CMK (cell line): Measurements from ENCODE around the gene SCAF4.
A peak's percentile ranks its signal among the peaks of the same experiment; 100 is the strongest.
"Not testable (repeated sequence)": the region's sequence is repeated elsewhere in the genome, so short reads cannot be mapped to it uniquely, and the experiment has no call there.

Experiments used
- DNase-seq: peaks from one replicate; pipeline ENCODE4 v3.0.0-alpha.2; 2010; ENCODE audit warnings: low read depth

Gene SCAF4

DNA sequence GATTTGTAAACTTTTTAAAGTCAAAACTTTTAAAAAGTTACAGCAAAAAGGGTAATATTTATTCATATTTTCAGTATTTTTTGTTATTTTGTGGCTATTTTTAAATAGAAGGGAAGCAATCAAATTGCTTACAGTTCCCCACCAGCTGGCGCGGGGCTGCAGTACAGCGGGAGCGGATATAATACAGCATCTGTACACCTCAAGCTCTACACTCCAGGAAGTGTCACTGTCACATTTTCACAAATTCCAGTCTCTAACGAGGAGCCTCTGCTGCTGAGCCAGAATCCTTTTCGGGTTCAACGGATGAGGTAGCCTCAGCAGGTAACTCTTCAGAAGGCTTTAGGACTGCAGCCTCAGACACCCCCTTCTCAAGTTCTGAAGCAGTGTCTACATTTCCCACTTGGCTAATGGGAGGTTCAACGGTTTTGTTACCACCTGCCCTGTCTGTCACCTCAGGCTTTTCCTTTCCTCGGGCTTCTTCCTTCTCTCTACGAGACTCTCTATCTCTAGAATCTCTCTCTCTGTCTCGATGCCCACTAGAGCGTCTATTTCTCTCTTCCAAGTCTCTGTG, 60.7 kb downstream of the SCAF4 start:
- no peak for DNase-seq

- no peak for DNase-seq
These were observed 61.8 kb downstream of the SCAF4 start for GRCh38 chr21:31670070-31670469.

GRCh38 chr21:31668651-31669491, 63.0 kb downstream of the SCAF4 start:
- DNase-seq = no peak

DNA sequence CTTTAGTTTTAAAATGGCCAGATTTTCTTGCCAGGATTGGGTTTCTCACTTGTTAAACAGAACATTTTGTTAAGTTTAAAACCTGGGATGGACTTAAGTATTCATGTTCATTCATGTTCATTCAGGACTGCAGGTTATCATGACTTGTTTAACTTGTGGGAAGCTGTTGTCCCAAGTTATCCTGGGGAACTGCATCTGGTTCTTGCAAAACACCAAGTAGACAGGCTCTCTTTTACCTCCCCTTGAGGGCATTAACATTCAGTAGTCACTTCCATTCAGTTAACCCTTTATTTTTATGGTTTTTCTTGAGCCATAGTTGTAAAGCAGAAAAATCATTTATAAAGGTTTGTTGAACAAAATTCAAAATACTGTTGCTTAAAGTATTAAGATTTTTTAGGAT, 64.3 kb downstream of the SCAF4 start:
- DNase-seq = no peak

DNA sequence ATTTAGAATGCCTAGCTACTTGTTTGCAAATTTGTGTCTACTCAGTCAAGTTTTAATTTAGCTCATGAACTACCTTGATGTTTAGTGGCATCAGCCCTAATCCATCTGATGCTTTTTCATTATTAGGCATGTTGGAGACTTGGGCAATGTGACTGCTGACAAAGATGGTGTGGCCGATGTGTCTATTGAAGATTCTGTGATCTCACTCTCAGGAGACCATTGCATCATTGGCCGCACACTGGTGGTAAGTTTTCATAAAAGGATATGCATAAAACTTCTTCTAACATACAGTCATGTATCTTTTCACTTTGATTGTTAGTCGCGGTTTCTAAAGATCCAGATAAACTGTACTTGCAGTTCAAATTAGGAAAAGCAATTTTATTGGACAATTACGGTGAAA, 64.8 kb downstream of the SCAF4 start:
- DNase-seq = no peak

- DNase-seq = no peak
These were observed 65.4 kb downstream of the SCAF4 start for GRCh38 chr21:31666445-31667010.

DNA sequence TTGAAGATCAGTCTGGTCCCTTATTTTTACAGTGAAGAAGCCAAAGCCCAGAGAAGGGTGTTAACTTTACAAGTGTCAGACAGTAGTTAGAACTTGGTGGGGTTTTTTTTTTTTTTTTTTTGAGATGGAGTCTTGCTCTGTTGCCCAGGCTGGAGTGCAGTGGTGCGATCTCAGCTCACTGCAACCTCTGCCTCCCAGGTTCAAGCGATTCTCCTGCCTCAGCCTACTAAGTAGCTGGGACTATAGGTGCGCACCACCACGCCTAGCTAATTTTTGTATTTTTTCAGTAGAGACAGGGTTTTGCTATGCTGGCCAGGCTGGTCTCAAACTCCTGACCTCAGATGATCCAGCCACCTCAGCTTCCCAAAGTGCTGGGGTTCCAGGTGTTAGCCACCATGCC, 66.0 kb downstream of the SCAF4 start:
- not testable (repeated sequence) for DNase-seq

- no peak for DNase-seq
These were observed 66.5 kb downstream of the SCAF4 start for GRCh38 chr21:31665397-31665796.

DNA sequence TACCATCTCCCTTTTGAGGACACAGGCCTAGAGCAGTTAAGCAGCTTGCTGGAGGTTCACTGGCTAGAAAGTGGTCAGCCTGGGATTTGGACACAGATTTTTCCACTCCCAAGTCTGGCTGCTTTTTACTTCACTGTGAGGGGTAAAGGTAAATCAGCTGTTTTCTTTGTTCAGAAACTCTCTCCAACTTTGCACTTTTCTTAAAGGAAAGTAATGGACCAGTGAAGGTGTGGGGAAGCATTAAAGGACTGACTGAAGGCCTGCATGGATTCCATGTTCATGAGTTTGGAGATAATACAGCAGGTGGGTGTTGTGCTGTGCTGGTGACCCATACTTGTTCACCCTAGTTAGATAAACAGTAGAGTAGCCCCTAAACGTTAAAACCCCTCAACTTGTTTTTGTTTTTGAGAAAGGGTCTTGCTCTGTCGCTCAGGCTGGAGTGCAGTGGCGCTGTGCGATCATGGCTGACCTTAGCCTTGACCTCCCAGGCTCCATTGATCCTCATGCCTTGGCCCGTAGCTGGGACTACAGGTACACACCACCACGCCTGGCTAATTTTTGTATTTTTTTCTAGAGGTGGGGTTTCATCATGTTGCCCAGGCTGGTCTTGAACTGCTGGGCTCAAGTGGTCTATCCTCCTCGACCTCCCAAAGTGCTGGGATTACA, 68.2 kb downstream of the SCAF4 start:
- no peak for DNase-seq

DNA sequence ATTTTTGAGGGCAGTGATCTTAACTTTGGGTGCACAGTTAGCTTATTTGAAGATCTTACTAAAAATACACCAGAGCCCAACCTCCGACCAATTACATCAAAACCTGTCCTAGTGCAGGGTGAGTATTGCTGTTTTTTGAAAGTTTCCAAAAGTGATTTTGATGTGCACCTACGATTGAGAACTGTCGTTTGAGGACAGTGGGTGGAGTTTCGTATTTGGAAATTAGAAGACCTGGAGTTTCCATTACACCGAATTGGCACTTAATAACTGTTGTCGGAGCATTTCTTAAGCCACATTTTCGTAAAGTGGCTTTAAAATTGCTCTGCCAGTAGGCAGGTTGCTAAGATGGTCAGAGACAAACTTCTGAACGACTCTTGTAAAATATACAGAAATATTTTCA, 71.3 kb downstream of the SCAF4 start:
- DNase-seq = no peak

DNA sequence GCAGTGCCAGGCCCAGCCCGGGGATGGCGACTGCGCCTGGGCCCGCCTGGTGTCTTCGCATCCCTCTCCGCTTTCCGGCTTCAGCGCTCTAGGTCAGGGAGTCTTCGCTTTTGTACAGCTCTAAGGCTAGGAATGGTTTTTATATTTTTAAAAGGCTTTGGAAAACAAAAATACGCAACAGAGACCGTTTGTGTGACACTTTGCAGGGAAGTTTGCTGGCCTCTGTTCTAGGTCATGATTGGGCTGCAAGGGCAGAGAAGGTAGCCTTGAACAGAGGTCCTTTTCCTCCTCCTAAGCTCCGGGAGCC, 71.7 kb downstream of the SCAF4 start:
- DNase-seq = no peak

GRCh38 chr21:31659536-31660258, 72.2 kb downstream of the SCAF4 start, which contains the start of gene SOD1:
TSS of gene SOD1 (plus strand) at chr21:31659693. CDS start at chr21:31659770, 77 bp downstream.
- peak; percentile 90 for DNase-seq

GRCh38 chr21:31659286-31659535, 72.7 kb downstream of the SCAF4 start:
- DNase-seq = no peak

DNA sequence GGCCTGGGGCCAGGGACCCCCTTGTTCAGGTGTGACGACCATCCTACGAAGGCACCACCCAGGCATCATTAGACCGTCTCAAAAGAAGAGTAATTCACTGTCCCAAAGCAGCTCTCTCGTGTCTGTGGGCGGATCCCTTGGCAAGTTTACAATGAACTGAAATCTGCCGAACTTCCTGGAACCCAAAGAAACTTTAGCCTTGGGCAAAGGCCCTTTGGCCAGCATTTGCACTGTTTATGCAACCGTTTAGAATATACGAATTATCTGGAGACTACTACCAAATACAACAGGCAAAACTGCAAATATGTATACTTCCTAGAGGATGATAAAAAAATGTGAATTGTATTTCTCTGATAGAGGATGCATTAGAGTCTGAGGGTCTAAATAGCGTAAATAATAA, 73.9 kb downstream of the SCAF4 start:
- no peak for DNase-seq

DNA sequence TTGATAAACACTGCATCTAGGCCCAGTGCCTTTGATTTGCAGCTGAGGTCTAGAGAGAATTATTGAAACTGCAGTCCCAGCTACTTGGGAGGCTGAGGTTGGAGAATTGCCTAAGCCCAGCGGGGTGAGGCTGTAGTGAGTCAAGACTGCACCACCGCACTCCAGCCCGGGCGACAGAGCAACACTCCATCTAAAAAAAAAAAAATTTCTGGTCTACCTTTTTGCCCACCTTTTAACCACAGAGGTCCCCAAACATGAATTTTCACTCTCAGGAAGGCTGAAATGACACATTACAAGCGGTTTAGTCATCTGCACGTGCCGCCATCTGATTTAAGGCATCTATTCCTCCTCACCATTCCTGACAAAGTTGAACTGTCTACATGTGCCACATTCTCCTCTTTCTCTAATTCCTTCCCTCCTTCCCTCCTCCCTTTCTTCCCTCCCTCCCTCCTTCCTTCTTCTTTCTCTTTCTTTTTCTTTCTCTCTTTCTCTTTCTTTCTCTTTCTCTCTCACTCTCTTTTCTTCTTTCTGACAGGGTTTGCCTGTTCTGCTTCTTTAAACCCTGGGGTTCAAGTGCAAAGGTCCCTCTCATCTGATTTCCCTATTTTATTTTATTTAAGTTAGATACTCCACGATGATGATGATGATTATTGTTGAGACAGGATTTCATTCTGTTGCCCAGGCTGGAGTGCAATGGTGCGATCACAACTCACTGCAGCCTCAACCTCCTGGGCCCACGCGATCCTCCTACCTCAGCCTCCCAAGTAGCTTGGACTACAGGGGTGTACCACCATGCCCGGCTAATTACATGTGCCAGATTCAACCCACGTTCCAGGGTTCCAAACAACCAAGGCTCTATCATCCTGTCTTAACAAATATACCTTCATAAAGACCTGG, 75.5 kb downstream of the SCAF4 start:
- DNase-seq = no peak

DNA sequence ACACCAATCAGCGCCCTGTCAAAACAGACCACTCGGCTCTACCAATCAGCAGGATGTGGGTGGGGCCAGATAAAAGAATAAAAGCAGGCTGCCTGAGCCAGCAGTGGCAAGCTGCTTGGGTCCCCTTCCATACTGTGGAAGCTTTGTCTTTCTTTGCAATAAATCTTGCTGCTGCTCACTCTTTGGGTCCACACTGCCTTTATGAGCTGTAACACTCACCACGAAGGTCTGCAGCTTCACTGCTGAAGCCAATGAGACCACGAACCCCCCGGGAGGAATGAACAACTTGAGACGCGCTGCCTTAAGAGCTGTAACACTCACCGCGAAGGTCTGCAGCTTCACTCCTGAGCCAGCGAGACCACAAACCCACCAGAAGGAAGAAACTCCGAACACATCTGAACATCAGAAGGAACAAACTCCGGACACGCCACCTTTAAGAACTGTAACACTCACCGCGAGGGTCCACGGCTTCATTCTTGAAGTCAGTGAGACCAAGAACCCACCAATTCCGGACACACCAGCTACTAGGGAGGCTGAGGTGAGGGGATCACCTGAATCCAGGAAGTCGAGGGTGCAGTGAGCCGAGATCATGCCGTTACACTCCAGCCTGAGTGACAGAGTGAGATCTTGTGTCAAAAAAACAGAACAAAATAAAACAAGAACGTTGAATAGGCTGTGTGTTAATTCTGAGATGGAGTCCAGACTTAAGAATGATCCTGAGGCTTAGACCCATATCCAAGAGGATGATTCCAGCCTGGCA, 76.9 kb downstream of the SCAF4 start:
- not testable (repeated sequence) for DNase-seq

DNA sequence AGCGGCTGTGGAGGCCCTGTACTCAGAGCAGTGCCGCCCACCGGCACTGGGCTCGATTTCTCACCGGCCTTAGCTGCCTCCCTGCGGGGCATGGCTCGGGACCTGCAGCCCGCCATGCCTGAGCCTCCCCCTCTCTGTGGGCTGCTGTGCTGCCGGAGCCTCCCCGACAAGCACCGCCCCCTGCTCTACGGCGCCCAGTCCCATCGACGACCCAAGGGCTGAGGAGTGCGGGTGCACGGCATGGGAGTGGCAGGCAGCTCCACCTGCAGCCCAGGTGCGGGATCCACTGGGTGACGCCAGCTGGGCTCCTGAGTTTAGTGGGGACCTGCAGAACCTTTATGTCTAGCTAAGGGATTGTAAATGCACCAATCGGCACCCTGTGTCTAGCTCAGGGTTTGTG, 77.6 kb downstream of the SCAF4 start:
- no peak for DNase-seq

DNA sequence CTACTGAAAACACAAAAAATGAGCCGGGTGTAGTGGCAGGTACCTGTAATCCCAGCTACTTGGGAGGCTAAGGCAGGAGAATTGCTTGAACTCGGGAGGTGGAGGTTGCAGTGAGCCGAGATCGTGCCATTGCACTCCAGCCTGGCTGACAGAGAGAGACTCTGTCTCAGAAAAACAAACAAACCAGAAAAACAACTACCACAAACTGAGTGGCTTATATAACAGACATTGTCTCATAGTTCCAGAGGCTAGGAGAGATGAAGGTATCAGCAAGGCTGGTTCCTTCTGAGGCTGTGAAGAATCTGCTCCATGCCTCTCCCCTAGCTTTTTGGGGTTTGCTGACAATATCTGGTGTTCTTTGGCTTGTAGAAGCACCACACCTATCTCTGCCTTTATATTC, 80.4 kb downstream of the SCAF4 start:
- not testable (repeated sequence) for DNase-seq

- no peak for DNase-seq
These were observed 81.0 kb downstream of the SCAF4 start for GRCh38 chr21:31650930-31651329.

- no peak for DNase-seq
These were observed 84.3 kb downstream of the SCAF4 start for GRCh38 chr21:31647650-31648049.

DNA sequence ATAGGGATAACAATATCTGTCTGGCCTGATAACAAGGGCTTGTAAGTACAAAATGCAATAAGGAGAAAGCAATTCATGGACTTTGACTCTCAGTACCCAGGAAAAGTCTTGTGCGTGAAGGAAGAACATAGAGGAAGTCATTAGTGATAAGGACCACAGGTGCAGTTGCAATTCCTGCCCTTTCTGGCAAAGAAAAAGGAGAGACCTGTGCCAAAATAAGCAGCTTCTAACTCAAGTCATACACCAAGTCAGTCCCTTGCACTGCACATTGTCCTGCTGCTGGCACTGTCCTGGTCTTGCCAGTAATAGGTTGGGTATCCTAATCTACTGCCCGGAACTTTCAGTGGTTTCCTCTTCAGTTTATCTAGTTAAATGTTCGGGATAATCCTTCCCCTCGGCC, 87.3 kb downstream of the SCAF4 start:
- DNase-seq = no peak
